ENCODE data around the gene CSH2.
A peak's percentile ranks its signal among the peaks of the same experiment; 100 is the strongest.
"Not testable (repeated sequence)": the region's sequence is repeated elsewhere in the genome, so short reads cannot be mapped to it uniquely, and the experiment has no call there.

CSH2 gene

DNA sequence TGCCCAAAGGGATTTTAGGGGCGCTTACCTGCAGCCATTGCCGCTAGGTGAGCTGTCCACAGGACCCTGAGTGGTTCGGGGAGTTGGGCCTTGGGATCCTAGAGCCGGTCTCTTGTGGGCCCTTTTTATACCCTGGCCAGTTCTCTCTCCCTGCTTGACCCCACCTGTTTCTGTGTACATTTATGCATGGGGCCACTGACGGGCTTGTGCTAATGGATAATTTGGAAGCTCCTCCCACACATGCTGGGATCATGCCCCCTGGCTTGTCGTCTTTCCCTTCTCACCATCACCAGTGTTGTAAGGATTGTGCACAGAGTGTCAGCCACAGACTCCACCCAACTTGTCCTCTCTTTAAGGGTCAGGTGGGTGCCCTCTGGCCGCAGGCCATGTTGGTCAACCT, at the start of gene CSH2:
TSS of gene CSH2 (minus strand) at position 101 of the 400 bp plus-strand sequence. CDS start at position 38, 63 bp downstream.
- H3K27ac ChIP-seq = not testable (repeated sequence)

DNA sequence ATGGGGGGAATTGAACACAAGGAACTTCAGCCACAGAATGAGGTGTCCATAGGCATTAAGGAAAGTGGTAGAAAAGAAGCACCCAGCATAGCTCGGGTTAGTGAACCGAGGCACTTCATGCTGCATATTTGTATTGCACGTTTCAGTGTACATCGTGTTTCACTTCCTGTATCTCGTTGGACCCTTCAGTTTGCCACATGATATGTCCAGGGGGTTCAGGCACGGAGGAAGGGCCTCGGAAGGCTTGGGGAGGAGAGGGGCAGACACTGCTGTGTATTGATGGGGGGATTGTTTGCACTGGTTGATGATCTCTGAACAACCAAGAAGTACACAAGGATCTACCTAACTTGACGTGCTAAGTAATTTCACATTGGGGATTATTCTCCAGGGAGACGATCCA, 48.9 kb upstream of the CSH2 start:
- not testable (repeated sequence) for H3K27ac ChIP-seq

GRCh38 chr17:63920779-63921178, 47.3 kb upstream of the CSH2 start:
- H3K27ac ChIP-seq = not testable (repeated sequence)

GRCh38 chr17:63920050-63920449, 46.6 kb upstream of the CSH2 start:
- not testable (repeated sequence) for H3K27ac ChIP-seq

DNA sequence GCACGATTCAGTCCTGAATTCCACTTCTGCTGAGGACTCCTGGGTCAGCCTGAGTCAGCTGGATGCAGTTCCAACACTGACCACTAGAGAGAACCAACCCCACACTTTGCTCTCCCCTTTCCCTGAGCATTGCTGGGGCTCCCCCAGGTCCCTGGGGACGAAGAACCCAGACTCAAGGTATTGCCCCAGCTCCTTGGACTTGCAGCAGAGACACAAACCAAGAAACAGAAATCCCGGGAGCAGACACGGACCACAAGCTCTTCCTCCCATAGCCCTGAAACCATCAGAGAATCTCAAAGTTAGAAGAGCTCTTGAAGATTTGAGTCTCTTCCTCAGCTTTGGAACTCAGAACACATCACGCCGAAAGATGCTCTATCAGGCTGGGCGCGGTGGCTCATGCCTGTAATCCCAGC, 45.8 kb upstream of the CSH2 start:
- TF ChIP-seq CTCF (IDR thresholded peaks at IDR 0.05) = peak; percentile 82
- no peak for TF ChIP-seq ZFX (IDR thresholded peaks at IDR 0.05; ENCODE audit: borderline replicate concordance)
- no peak overlapping the region for H3K27ac ChIP-seq

DNA sequence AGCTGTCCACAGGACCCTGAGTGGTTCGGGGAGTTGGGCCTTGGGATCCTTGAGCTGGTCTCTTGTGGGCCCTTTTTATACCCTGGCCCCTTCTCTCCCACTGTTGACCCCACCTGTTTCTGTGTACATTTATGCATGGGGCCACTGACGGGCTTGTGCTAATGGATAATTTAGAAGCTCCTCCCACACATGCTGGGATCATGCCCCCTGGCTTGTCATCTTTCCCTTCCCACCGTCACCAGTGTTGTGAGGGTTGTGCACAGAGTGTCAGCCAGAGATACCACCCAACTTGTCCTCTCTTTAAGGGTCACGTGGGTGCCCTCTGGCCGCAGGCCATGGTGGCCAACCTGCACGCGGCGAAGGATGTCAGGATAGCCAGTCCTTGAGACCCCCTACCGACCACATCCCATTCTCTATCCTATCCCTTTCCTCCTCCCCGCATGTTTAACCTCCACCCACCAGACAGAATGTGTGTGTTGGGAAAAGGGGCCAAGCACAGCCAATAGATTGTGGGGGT, 45.4 kb upstream of the CSH2 start, which contains the start of gene GH1:
TSS of gene GH1 (minus strand) at position 51 of the 517 bp plus-strand sequence. CDS start 63 bp downstream, outside the sequence.
- H3K27ac ChIP-seq = not testable (repeated sequence)

DNA sequence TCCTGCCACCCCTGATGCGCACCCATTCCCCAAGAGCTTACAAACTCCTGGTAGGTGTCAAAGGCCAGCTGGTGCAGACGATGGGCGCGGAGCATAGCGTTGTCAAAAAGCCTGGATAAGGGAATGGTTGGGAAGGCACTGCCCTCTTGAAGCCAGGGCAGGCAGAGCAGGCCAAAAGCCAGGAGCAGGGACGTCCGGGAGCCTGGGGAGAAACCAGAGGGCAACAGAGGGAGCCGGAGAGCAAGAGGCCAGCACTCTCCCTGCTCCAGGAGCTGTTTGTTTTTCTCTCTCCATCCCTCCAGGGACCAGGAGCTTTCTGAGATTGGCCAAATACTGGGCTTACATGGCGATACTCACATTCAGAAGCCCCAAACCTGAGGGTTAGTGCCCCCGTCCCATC, 44.8 kb upstream of the CSH2 start:
- H3K27ac ChIP-seq = no peak overlapping the region
- TF ChIP-seq ZFX (IDR thresholded peaks at IDR 0.05; ENCODE audit: borderline replicate concordance) (no peak), CTCF (IDR thresholded peaks at IDR 0.05) (no peak)

- no peak overlapping the region for H3K27ac ChIP-seq
- TF ChIP-seq ZFX (IDR thresholded peaks at IDR 0.05; ENCODE audit: borderline replicate concordance) (no peak), CTCF (IDR thresholded peaks at IDR 0.05) (no peak)
Measured at GRCh38 chr17:63917646-63918045, 44.2 kb upstream of the CSH2 start.

DNA sequence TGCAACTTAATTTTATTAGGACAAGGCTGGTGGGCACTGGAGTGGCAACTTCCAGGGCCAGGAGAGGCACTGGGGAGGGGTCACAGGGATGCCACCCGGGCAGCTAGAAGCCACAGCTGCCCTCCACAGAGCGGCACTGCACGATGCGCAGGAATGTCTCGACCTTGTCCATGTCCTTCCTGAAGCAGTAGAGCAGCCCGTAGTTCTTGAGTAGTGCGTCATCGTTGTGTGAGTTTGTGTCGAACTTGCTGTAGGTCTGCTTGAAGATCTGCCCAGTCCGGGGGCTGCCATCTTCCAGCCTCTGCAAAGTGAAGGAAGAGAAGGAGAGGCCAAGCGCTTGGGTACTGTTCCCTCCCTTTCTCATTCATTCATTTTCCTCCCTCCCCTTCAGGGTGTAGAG, 43.7 kb upstream of the CSH2 start:
- H3K27ac ChIP-seq = not testable (repeated sequence)

GRCh38 chr17:63916566-63917185, 43.2 kb upstream of the CSH2 start:
- no peak overlapping the region for H3K27ac ChIP-seq
- no peak for TF ChIP-seq ZFX (IDR thresholded peaks at IDR 0.05; ENCODE audit: borderline replicate concordance)
- no peak for TF ChIP-seq CTCF (IDR thresholded peaks at IDR 0.05)

DNA sequence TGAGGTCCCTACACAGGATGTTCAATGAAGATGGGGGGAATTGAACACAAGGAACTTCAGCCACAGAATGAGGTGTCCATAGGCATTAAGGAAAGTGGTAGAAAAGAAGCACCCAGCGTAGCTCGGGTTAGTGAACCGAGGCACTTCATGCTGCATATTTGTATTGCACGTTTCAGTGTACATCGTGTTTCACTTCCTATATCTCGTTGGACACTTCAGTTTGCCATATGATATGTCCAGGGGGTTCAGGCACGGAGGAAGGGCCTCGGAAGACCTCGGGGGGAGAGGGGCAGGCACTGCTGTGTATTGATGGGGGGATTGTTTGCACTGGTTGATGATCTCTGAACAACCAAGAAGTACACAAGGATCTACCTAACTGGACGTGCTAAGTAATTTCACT, 42.3 kb upstream of the CSH2 start:
- H3K27ac ChIP-seq = not testable (repeated sequence)
